Adrenal gland (tissue), 12 donors: ENCODE results near the gene FBRSL1. TPM values are rescaled to one million over a fixed set of nuclear protein-coding genes. Genes with fewer than 3 reads are reported as not detected.

Source experiments
- DNase-seq, 7 donors: peaks; one replicate each; pipeline ENCODE4 v3.0.0-alpha.2; 2019 to 2020
- H3K27ac ChIP-seq, 5 donors: fragments of 200-600 bp; sonication (generic) in 4 of 5; 1 replicate in 3 of 5; 2 replicates in 2 of 5; pipeline versions ENCODE4 v1.5.1 to v1.8.0; 2016 to 2020; ENCODE audit warnings: mild to moderate bottlenecking in 1 of 5
- H3K27me3 ChIP-seq: fragments of 200-600 bp; 2 replicates; pipeline ENCODE4 v1.8.0; 2021
- H3K36me3 ChIP-seq, 2 donors: fragments of 200-600 bp; replicated peaks in 1 of 2; 1 replicate in 1 of 2; 2 replicates in 1 of 2; pipeline versions ENCODE4 v1.5.1 to v1.8.0; 2018 to 2022
- H3K4me1 ChIP-seq, 2 donors: fragments of 200-600 bp; replicated peaks in 1 of 2; 1 replicate in 1 of 2; 2 replicates in 1 of 2; pipeline versions ENCODE4 v1.5.1 to v1.8.0; 2018 to 2021
- H3K4me3 ChIP-seq, 4 donors: fragments of 200-600 bp; sonication (generic) in 3 of 4; one replicate each; pipeline ENCODE4 v1.5.1; 2016 to 2018
- H3K9me3 ChIP-seq, 3 donors: fragments of 200-600 bp; sonication (generic) in 1 of 3; replicated peaks in 1 of 3; 1 replicate in 2 of 3; 2 replicates in 1 of 3; pipeline versions ENCODE4 v1.5.1 to v1.8.0; 2016 to 2021
- CTCF ChIP-seq, 6 experiments: fragments of 450-650 bp in 4 of 6; fragments of 200-600 bp in 2 of 6; sonication (generic) in 1 of 6; IDR thresholded peaks; 1 replicate in 5 of 6; 2 replicates in 1 of 6; pipeline versions ENCODE4 v1.5.1 to v1.8.0; 2016 to 2021; ENCODE audit warnings: antibody characterized with exemption in 6 of 6, mild to moderate bottlenecking in 2 of 6, moderate library complexity in 1 of 6
- POLR2A ChIP-seq, 2 donors: fragments of 450-650 bp; IDR thresholded peaks; one replicate each; pipeline ENCODE4 v1.6.1; 2017; ENCODE audit warnings: antibody characterized with exemption in 2 of 2, mild to moderate bottlenecking in 2 of 2, moderate library complexity in 1 of 2
- WGBS, 4 donors: extraction: QIAGEN DNeasy Blood & Tissue Kit in 2 of 4; methylation state at CpG; one replicate each; pipeline versions ENCODE4 v1.1.5 to v1.1.7; 2013 to 2017; 5-methylcytosine and 5-hydroxymethylcytosine counted together
- intact Hi-C, 2 donors: fragments of 100-400 bp; cut with DNase I; formaldehyde crosslinking; loops; one replicate each; pipeline versions ENCODE4 v1.14.1 to v1.15.0; 2022 to 2023
- polyA plus RNA-seq, 3 donors: library from polyadenylated mRNA; stranded (reverse); fragments of 200-250 nt in 2 of 3; fragments of 350-450 nt in 1 of 3; fragmentation: Illumina TruSeq in 1 of 3; extraction: RNeasy Lipid Tissue Mini Kit (QIAGEN cat#74804) in 1 of 3; gene quantifications; one replicate each; pipeline ENCODE4 v1.2.3, GENCODE V29; 2013 to 2014
- total RNA-seq, 9 donors: library from RNA; depleted of rRNA in 4 of 9; stranded (reverse); fragments of >200 nt in 4 of 9; fragments of 120-200 nt in 1 of 9; fragmentation: NEBNext Ultra II Directional in 1 of 9; extraction: Animal tissue kit (Norgen Biotek cat#: 25700) in 1 of 9; gene quantifications; one replicate each; pipeline versions ENCODE4 v1.1.0 to v1.2.4, GENCODE V29; 2013 to 2023
- donor health status: healthy with polysubstance abuse.
- donor health status: Bipolar disorder and iron deficiency.
- donor health status: DM: yes; HTN: yes; CAD: no.
- donor health status: DM: no; HTN: no; CAD: no.
- donor health status: DM: no; HTN: no; CAD: no.
- donor health status: DM: yes; HTN: yes; CAD: no.

The FBRSL1 gene
- total and polyA plus RNA-seq, 12 donors: 5.3 to 63.8 (median 26.9) TPM

DNA sequence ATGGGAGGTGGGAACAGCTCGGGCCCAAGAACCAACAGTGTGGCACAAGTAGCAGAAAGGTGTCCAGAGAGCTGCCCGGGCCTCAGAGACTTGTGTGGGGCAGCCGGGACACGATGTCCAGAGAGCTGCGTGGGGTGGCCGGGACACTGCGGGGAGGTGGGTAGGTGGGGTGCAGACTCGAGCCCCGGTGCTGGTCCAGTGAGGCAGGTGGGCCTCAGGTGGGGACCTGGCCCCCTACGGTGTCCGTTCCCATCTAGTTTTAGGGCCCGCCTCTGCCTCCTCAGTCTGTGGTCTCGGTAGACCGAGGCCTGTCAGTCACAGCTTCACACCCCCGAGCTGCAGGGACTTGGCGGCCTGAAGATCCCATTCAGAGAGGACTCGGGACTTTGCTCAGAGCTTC, 6.3 kb upstream of the FBRSL1 start:
- Histone ChIP-seq H3K4me3 (no peak overlapping the region), H3K9me3 (no peaks in the 10 kb centered on the region), H3K27me3 (peaks cover 3% of the 10 kb centered on the region), H3K27ac (no peak overlapping the region), H3K36me3 (no peaks in the 10 kb centered on the region), H3K4me1 (no peaks in the 10 kb centered on the region)
- WGBS, 4 donors: 91 to 96% (median 92%) methylated on average over 3 to 17 of the region's 17 CpGs
- TF ChIP-seq POLR2A (IDR thresholded peaks at IDR 0.05) (no peak), CTCF (IDR thresholded peaks at IDR 0.05) (no peak)
- DNase-seq: no peak
- intact Hi-C loops: no loop called here

DNA sequence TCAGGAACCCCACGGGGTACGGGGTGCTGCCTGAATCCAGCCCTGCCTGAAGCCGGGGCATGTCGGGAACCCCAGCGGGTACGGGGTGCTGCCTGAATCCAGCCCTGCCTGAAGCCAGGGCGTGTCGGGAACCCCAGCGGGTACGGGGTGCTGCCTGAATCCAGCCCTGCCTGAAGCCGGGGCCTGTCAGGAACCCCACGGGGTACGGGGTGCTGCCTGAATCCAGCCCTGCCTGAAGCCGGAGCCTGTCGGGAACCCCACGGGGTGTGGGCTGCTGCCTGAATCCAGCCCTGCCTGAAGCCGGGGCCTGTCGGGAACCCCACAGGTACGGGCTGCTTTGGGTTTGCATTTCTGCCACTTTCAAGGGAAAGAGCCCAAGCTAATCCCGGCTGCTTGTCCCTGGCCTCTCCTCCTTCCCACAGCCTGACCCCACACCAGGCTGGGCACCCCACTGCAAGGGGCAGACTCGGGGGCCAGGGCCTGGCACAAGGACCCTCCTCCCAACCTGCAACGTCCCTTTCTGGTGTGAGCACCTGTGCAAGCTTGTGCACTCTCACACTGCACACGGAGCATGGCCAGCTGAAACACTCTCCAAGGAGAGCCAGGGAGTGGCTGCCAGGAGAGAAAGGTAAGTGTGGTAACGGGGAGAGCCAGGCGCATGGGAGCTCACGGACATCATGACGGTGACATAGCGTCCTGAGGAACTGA, 5.6 kb upstream of the FBRSL1 start:
- Histone ChIP-seq H3K4me3 (no peak overlapping the region), H3K9me3 (no peaks in the 10 kb centered on the region), H3K4me1 (peaks cover 5% of the 10 kb centered on the region in 2 donors), H3K27ac (no peak overlapping the region), H3K27me3 (peaks cover 3% of the 10 kb centered on the region), H3K36me3 (no peaks in the 10 kb centered on the region)
- no peak for DNase-seq
- no peak for TF ChIP-seq POLR2A (IDR thresholded peaks at IDR 0.05)
- TF ChIP-seq CTCF (IDR thresholded peaks at IDR 0.05): no peak
- intact Hi-C loops: no loop called here
- 85 to 95% (median 93%) methylated on average over 7 to 28 of the region's 28 CpGs for WGBS, 4 donors

DNA sequence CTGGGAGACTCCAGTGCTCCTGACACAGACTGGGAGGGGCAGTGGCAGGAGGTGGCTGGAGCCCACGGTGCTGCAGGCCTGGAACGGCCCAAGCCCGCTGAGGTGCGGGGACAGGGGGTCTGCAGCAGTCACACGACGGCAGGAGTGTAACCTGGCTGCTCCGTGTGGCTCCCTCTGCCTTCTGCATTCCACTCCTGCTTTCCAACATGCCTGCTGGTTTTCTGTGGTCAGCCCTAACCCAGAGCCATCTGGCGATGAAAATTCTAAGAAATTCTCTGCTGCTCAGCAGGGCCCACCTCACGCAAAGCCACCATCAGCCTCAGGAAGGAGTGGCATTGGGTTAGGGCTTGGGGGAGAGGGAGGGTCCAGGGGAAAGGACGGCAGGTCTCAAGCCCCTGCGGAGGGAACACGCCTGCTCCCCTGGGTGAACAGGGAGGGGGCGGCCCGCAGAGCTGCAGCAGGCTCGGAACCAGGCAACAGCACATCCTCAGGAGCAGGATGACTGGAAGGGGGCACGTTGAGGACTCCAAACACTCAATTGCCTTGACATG, 5.0 kb upstream of the FBRSL1 start:
- Histone ChIP-seq H3K27ac (no peak overlapping the region), H3K4me3 (no peak overlapping the region), H3K9me3 (no peaks in the 10 kb centered on the region), H3K4me1 (peaks cover 6 to 7% of the 10 kb centered on the region in 2 donors), H3K36me3 (no peaks in the 10 kb centered on the region), H3K27me3 (peaks cover 2% of the 10 kb centered on the region)
- intact Hi-C loops: no loop called here
- WGBS, 4 donors: 74 to 86% (median 80%) methylated on average over 7 to 16 of the region's 16 CpGs
- DNase-seq: peak in 1 of 7 donors; percentile 4
- no peak for TF ChIP-seq CTCF (IDR thresholded peaks at IDR 0.05)
- no peak for TF ChIP-seq POLR2A (IDR thresholded peaks at IDR 0.05)

- Histone ChIP-seq H3K36me3 (no peaks in the 10 kb centered on the region), H3K27me3 (no peaks in the 10 kb centered on the region), H3K27ac (no peak overlapping the region), H3K4me1 (peaks cover 6 to 7% of the 10 kb centered on the region in 2 donors), H3K4me3 (no peak overlapping the region), H3K9me3 (no peaks in the 10 kb centered on the region)
- TF ChIP-seq CTCF (IDR thresholded peaks at IDR 0.05): no peak
- TF ChIP-seq POLR2A (IDR thresholded peaks at IDR 0.05): no peak
- 93 to 98% (median 94%) methylated on average over 7 to 8 of the region's 8 CpGs for WGBS, 4 donors
- DNase-seq: no peak
- intact Hi-C loops: no loop called here
Observed at GRCh38 chr12:132485619-132486018, 4.3 kb upstream of the FBRSL1 start.
